Activated CD8-positive, alpha-beta memory T cell treated with anti-CD3 and anti-CD28 coated beads for 36 hours (primary cell): ENCODE results near the gene EFCAB9. TPM values are rescaled to one million over a fixed set of nuclear protein-coding genes. Genes with fewer than 3 reads are reported as not detected.
"Not testable (repeated sequence)": the region's sequence is repeated elsewhere in the genome, so short reads cannot be mapped to it uniquely, and the experiment has no call there.

ENCODE experiments used
- CTCF ChIA-PET: fragments of 350-600 bp; sonication (Branson Sonifier 250); formaldehyde crosslinking; loops from one replicate; lab custom pipeline; 2021; ENCODE audit warnings: antibody characterized with exemption; lab: Charles Lee
- POLR2A ChIA-PET: fragments of 350-600 bp; sonication (Branson Sonifier 250); formaldehyde crosslinking; loops from one replicate; lab custom pipeline; 2021; ENCODE audit warnings: antibody characterized with exemption; lab: Charles Lee
- total RNA-seq, 2 experiments: library from RNA; stranded (reverse); gene quantifications; one replicate each; pipeline ENCODE4 v1.2.3, GENCODE V29; 2021

EFCAB9 gene
- not detected for total RNA-seq

DNA sequence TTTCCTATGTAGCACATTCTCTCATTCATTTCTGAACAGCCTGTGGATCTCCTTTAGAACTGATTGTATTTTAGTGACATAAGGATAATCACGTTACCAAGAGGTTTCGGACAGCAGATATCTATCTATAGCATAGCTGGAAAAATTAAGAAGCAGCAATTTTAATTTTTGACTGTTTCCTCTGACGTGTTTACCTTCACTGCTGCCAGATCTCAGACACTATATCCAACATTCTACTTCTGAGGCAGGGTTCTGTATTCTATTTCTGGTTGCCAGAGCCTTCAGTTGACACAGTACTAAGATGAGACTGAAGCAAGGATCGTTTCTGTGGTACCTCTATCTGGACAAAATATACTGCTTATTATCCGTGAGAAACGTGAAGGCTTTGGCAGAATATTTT is at the start of gene EFCAB9:
EFCAB9 (plus strand) TSS at position 301 of the 400 bp plus-strand sequence; CDS start at position 302, 1 bp downstream.
- ChIA-PET POLR2A (no interaction called here), CTCF (no interaction called here)

DNA sequence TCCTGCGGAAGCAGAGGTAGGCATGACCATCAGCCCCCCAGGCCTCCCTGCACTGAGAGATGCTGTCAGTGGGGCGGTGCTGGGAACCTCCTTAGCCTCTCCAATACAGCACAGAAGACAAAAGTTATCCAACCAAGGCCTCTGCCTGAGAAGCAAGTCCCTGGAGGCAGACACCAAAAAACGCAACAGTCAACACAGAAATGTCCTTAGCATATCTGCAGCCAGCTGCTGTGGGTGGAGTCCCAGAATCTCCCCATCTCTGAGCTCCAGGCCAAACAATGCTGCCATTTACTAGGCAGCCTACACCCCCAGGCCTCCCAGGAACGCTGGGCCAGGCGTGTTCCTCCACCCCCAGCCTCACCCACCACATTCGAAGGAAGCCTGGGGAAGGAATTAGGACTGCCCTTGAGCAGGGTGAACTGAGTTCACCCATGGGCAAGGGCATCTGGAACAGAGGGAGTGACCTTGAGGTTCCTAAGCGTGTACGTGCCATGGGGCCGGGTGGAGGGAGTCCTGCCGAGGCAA is 49.6 kb upstream of the EFCAB9 start:
- ChIA-PET CTCF (interaction anchor here (0.5 kb wide), 1 partner anchor 128 kb away, joined by 3 read pairs; no protein-coding TSS in a partner anchor), POLR2A (no interaction called here)

DNA sequence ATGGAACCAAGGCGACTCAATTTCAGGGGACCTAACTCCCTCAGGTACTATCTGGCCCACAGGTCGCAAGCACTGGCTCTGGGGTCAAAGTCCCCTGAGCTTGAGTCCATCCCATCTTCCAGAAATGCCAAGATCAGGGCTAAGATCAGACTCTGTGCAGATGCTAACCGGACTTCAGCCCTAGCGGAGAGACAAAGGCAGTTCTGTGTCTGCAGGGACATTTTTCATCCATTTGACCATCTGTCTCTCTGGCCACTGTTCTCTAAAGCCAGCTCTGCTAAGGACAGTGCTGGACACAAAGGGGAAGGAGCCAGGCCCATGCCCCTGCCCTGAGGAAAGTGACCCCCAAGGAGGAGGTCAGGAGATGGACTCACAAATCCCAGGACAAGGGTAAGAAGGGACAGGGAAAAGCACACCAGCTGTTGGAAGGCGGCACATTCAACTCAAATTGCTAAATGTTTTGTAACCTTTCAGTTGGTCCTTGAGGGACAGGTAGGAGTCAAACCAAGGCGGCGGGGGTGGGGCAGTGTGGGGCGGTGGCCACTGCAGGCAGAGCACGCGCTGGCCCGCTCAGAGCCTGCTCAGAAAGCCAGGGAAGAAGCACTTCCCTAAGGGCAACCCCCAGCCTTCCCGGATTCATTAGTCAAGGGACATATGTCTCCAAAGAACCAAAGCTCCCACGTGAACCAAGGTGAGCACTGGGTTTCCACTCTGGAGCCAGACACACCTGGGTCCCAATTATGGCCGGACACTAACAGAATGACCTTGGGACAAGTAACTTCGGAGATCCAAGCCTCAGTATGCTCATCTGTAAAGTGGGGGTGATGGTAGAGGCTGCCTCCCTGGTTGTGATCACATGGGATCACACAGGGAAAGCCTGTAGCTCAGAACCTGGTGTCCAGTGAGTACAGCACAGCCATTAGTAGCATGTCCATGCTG is 48.8 kb upstream of the EFCAB9 start:
- ChIA-PET CTCF (interaction anchor here (0.5 to 1.0 kb wide), 2 partner anchors 43 to 127 kb away, joined by 3 read pairs; partner anchors contain the start of gene STK10), POLR2A (no interaction called here)

DNA sequence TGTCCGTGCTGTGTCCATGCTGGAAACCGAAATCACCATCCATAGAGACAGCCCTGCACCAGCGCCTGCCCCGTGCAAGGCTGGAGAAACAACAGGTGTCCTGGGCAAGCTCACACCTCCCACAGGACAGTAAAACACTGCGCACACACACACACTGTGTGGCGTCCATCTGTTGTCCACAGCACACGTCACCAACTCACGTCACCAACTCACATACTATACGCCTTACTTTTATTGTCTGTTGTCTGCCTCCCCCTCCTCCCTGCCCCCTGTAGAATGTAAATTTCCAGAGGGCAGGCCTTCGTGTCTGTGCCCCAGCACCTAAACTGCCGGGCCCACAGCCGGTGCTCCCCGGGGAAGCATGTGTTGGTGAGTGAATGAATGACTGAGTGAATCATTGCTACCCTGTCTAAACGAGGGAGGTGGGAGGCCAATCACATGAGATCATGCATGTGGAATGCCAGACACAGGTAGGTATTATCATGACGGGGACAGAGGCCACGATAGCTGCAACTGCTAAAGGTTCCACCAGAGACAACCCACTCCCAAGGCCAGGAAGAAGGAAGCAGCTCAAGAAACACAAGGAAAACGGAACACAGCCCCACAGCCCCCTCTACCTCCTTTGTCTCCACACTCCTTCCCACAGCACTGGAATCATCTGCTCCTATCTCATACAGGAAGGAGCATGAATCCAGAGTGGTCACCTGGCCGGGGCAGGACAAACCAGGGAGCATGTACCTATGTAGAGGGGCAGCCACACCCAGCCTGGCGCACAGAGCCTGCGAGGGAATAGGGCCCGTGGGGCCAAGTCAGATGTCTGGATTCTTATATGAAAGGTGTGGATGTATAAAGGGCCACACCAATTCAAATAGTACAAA is 47.9 kb upstream of the EFCAB9 start:
- POLR2A ChIA-PET: no interaction called here
- CTCF ChIA-PET: interaction anchor here (1.0 kb wide), 1 partner anchor 42 kb away, joined by 3 read pairs; the partner anchor contains the start of gene STK10

DNA sequence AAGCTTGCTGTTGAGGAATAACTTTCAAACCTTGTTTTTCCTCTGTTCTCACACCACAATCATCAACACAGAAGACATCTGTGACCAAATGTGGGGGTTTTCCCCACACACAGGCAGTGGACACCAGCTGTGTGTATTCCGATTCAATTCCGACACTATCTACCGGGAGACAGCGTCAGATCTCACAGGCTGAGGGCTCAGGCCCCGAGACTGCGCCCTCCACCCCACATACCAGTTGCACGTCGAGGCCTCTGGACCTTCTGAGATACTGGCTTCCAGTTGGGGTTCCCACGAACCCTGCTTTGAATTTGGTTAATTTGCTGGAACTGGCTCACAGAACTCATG is 47.3 kb upstream of the EFCAB9 start:
- ChIA-PET CTCF (interaction anchor here (0.7 kb wide), 1 partner anchor 77 kb away, joined by 3 read pairs; no protein-coding TSS in a partner anchor), POLR2A (no interaction called here)

DNA sequence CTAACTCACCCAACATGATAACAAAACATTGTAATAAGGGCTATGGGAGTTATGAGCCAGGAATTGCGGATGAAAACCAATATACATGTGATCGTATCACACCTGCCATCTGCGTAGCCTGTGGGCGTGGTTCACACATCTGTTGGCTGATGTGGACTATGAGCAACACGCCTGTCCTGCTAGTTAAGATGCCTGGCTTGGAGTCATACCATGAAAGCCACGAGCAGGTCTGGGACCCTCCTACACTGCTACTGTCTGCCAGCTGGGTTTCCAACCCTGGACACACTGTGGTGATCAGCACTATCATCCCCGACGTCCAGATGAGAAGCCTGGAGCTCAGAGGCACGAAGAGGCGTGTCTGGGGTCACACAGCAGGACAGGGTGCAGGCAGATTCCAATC is 46.1 kb upstream of the EFCAB9 start:
- POLR2A ChIA-PET: interaction anchor here (0.6 kb wide), 1 partner anchor 132 kb away, joined by 4 read pairs; no protein-coding TSS in a partner anchor
- CTCF ChIA-PET: interaction anchor here (0.7 to 1.1 kb wide), 3 partner anchors 9 to 36 kb away, joined by 3 to 4 read pairs (median 3); no protein-coding TSS in a partner anchor

DNA sequence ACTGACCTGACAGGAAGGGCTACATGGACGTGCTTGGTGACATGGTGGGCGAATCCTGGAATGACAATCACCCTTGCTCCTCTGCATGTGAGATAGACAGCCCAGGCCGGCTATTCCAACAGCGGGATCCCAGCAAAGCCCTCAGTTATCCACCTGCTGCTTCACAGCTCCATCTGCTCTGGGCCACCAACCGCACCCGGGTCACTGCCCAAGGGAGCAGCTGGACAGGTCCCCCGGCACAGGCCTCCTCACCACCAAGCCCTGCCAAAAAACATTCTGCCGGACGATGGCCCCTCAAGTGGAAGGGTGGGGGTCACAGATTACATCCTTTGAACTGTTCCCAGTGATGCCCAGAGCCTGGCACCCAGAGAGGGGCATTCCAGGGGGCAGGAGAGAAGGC is 45.6 kb upstream of the EFCAB9 start:
- CTCF ChIA-PET: interaction anchor here (1.1 kb wide), 1 partner anchor 26 kb away, joined by 4 read pairs; no protein-coding TSS in a partner anchor

DNA sequence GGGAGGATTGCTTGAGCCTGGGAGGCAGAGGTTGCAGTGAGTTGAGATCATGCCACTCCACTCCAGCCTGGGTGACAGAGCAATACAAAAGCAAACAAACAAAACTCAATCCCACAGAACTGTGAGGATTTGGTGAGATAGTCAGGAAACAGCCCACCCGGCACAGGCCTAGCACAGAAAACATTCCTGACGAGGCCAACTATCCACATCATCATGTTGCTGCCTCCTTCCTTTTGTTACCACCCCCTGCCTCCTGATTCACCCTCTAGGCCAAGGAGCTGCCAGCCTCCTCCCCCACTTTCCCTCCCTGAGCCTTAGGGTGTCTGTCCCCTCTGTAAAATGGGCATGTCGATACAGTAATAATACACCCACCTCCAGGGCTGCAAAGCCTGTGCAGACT is 44.9 kb upstream of the EFCAB9 start:
- POLR2A ChIA-PET: no interaction called here
- CTCF ChIA-PET: no interaction called here

More for the DNA sequence above, 45.6 kb upstream of the EFCAB9 start:
- POLR2A ChIA-PET: no interaction called here

DNA sequence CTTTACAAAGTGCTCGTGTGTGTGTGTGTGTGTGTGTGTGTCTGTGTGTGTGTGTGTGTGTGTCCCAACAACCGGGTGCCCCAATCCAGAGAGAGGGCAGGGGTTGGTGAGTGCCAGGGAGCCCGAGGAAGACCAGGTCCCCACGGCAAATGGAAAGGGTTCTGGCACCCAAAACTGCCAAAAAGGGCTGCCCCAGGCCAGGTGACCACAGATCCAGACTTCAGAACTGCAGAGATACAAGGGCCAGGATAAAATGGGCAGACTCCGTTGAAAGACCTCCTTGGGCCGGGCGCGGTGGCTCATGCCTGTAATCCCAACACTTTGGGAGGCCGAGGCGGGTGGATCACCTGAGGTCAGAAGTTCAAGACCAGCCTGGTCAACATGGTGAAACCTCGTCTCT is 44.5 kb upstream of the EFCAB9 start:
- CTCF ChIA-PET: interaction anchor here (0.7 to 1.5 kb wide), 2 partner anchors 44 to 985 kb away, joined by 3 read pairs; no protein-coding TSS in a partner anchor
- POLR2A ChIA-PET: not testable (repeated sequence)

DNA sequence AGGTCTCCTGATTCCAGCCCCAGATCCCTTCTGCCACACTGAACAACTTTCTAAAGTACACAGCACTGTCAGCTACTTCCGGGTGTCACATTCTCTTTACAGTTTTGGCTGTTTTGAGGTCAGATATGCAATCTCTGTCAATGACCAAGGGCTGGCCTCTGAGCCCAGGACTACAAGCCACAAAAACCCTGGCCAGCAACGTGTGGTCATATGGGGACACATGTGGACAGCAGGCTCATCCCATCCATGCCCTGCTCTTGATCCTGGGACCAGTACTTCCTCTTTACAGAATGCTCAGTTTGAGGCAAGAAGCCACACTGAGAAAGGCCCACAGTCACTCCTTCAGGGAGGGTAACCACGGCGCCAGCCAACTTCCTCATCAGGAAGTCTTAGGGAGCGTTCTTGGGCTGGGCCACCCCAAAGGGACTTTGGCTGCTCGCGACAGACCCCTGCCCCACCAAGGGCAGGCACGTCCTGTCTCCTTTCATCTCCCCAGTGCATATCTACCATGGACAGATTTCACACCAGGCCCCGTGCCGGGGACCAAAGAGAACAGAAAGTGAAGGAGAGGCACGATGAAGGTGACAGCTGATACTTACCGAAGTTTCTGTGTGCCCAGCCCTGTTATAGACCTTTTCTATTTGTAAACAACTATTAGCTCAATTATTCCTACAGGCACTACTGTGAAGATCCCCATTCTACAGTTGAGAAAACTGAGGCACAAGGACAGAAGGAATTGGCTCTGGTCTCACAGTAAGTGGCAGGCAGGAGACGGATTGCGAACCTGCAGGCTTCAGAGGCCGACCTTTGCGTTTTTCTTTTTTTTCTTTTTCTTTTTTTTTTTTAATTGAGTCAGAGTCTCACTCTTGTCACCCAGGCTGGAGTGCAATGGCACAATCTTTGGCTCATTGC is 43.2 kb upstream of the EFCAB9 start:
- ChIA-PET CTCF (interaction anchor here (1.5 kb wide), 1 partner anchor 45 kb away, joined by 3 read pairs; no protein-coding TSS in a partner anchor), POLR2A (interaction anchor here (0.7 to 1.6 kb wide), 2 partner anchors 24 to 132 kb away, joined by 8 to 10 read pairs; no protein-coding TSS in a partner anchor)

DNA sequence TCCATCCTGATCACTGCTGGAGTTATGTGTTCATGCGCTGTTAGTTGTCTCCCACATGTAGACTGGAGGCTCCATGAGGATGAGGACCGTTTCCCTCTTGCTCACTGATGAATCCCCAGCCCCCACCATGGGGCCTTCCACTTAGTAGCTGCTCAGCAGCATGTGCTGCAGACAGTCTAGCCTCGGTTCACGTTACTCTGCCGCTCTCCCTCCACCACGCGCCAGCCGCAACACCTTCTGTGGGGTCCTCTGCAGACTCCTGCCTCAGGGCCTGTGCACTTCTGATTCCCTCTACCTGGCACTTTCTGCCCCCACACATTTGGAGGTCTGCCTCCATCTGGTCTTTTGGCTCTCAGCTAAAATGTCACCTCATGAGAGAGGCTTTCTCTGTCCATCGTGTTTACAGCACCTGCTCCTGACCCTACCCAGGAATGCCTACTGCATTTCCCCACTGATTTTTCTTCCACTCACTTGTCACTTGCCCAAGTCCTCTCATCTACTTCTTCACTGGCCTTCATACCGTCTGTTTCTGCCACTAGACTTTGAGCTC is 42.2 kb upstream of the EFCAB9 start:
- CTCF ChIA-PET: interaction anchor here (0.6 kb wide), 1 partner anchor 546 kb away, joined by 3 read pairs; no protein-coding TSS in a partner anchor
- POLR2A ChIA-PET: interaction anchor here (0.8 to 1.6 kb wide), 2 partner anchors 22 to 23 kb away, joined by 4 to 8 read pairs; no protein-coding TSS in a partner anchor

DNA sequence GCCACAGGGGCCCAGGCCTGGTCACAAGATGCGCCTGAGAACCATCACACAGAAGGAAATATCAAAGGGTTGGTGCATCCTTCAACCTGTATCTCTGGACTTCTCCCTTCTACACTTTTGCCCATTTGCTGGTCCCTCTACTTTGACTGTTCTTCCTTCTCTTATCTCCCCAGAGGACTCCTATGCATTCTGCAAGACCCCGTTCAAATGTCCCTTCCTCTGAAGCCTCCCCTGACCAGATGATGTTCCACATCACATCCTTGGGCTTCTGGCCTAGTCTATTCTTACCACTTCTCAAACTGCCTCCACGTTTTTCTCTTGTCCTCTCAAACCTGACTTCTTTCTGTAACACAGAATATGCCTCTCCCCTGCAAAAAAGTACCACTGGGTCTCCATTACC is 40.3 kb upstream of the EFCAB9 start:
- CTCF ChIA-PET: no interaction called here
- POLR2A ChIA-PET: no interaction called here

DNA sequence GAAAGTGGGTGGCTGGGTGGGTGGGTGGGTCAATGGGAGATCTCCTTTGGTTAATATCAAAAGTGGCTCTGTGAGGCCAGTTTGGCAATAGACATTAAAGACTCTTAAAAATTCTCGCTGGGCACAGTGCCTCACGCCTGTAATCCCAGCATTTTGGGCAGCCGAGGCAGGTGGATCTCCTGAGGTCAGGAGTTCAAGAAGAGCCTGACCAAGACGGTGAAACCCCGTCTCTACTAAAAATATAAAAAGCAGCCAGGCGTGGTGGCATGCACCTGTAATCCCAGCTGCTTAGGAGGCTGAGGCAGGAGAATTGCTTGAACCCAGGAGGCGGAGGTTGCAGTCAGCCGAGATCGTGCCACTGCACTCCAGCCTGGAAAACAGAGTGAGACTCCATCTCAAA is 38.9 kb upstream of the EFCAB9 start:
- CTCF ChIA-PET: not testable (repeated sequence)

DNA sequence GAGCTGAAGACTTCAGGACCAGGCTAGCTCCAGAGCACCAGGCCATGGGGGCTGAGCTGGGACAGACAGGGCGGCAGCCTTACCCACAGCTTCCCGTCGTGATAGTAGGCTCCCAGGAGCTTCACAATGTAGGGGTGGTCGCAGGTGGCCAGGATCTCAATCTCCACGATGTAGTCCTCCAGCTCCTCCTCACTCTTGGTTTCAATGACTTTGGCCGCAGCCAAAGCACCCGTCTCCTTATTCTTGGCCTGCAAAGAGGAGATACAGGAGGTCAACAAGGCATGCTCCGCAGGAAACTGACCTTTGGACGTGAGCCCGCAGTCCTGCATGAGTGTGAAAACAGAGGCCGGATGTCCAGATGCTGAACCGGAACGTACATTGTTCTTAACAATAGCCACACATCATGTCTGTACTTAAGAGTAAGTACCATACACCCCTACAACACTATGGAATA is 37.4 kb upstream of the EFCAB9 start:
- CTCF ChIA-PET: interaction anchor here (1.1 kb wide), 1 partner anchor 9 kb away, joined by 3 read pairs; no protein-coding TSS in a partner anchor
- POLR2A ChIA-PET: no interaction called here

More for the DNA sequence above, 38.9 kb upstream of the EFCAB9 start:
- POLR2A ChIA-PET: not testable (repeated sequence)

DNA sequence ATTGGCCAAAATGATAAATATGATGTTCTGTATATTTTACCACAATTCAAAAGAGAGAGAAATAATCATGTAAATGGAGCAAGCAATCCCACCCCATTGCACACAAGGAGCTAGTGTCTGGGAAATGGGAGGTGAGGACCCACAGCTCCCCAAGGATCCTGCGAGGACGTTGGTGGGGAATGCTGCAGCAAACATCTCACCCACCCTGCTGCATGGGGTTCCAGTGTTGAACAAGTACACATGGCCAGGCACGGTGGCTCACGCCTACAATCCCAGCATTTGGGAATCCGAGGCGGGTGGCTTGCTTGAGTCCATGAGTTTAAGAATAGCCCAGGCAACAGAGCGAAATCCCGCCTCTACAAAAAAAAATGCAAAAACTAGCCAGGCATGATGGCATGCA is 35.0 kb upstream of the EFCAB9 start:
- POLR2A ChIA-PET: no interaction called here

DNA sequence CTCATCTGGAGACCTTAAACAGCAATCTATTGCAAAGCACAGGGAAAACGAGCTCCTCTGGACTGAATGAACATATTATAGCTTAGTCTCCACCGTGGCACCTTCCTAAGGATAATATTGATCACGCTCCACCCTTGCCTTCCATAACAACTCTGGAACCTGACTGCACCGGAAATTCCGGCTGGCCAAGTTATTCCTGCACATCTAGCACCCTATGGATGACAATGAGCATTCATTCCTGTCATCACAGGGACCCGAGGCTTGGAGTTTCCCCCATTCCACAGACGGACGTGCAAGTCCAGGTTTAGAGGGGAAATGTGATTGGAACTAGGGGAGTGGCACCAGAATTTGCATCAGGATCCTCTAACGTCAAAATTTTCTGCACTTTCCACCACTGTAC is 33.5 kb upstream of the EFCAB9 start:
- ChIA-PET POLR2A (interaction anchor here (0.7 kb wide), 1 partner anchor 37 kb away, joined by 3 read pairs; no protein-coding TSS in a partner anchor), CTCF (no interaction called here)

More for the DNA sequence above, 35.0 kb upstream of the EFCAB9 start:
- CTCF ChIA-PET: interaction anchor here (0.9 kb wide), 1 partner anchor 44 kb away, joined by 3 read pairs; no protein-coding TSS in a partner anchor

DNA sequence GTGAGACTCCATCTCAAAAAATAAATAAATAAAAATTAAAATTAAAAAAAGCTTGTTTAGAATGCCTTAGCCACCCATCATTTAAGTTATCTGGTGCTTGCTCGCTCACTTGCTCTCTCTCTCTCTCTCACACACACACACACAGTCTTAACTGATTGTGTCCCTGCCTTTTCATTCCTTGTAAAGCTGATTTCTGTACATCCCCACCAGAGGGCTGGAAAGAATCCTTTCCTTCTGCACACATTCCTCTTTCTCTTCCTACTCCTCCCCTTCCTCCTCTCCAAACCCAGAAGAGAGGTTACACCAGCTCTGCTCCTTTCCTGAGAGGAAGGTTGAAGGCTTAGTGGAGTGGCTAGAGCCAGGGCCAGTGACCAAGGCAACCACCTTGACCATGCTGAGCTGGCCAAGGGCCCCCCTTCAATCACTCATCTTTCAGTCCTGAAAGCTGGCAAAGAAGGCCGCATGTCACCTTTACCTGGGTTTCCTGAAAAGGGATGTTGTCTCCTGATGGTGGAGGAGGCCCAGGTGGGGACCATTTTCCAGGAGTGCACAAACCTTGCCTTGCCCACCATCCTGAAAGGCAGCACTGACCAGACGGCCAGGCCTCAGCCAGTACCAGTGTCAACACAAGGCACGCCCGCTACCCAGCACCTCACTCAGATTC is 31.5 kb upstream of the EFCAB9 start:
- POLR2A ChIA-PET: no interaction called here

More for the DNA sequence above, 31.5 kb upstream of the EFCAB9 start:
- CTCF ChIA-PET: interaction anchor here (1.1 to 2.2 kb wide), 3 partner anchors 11 to 56 kb away, joined by 3 to 6 read pairs (median 5); no protein-coding TSS in a partner anchor
